Measurements from ENCODE around the gene EML1.

The EML1 gene

DNA sequence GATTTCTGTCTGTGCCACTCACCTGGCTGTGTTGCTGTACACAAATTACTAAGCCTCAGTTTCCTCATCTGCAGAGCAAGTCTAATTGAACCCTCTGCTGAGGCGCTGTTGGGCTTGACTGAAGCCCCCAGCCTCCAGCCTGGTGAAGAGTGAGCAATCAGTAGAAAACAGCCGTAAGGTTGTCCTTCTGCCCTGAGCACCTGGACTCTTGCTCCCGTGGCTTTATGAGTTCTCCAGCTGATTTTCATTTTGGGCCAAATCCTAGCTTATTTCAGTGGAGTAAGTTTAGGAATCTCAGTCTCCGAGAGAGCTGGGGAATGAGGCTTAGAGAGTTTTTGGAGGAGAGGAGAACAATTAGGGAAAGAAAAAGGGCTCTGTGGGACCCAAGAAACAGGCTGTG, 138.1 kb downstream of the EML1 start:
- TF ChIP-seq SPI1 (IDR thresholded peaks at IDR 0.05; ENCODE audit: borderline replicate concordance, low read depth), result no peak
- Histone ChIP-seq H3K27ac (replicated peaks) (no peak overlapping the region), H3K27me3 (ENCODE audit: insufficient read depth, poor library complexity, severe bottlenecking) (no peaks in the 10 kb centered on the region), H3K4me3 (replicated peaks; ENCODE audit: insufficient read depth, low read length) (no peak overlapping the region)
- DNase-seq (ENCODE audit: low read depth in 1 of 2, low spot score in 1 of 2), result no peak

- no peaks in the 10 kb centered on the region for H3K27me3 ChIP-seq (ENCODE audit: insufficient read depth, poor library complexity, severe bottlenecking)
- TF ChIP-seq SPI1 (IDR thresholded peaks at IDR 0.05; ENCODE audit: borderline replicate concordance, low read depth) (no peak), REST (IDR thresholded peaks at IDR 0.05; ENCODE audit: insufficient replicate concordance, low read depth) (no peak), GABPA (IDR thresholded peaks at IDR 0.05; ENCODE audit: low read depth) (no peak), POLR2AphosphoS5 (IDR thresholded peaks at IDR 0.05; ENCODE audit: low read depth) (no peak)
- TF ChIP-seq, protein P1, sequence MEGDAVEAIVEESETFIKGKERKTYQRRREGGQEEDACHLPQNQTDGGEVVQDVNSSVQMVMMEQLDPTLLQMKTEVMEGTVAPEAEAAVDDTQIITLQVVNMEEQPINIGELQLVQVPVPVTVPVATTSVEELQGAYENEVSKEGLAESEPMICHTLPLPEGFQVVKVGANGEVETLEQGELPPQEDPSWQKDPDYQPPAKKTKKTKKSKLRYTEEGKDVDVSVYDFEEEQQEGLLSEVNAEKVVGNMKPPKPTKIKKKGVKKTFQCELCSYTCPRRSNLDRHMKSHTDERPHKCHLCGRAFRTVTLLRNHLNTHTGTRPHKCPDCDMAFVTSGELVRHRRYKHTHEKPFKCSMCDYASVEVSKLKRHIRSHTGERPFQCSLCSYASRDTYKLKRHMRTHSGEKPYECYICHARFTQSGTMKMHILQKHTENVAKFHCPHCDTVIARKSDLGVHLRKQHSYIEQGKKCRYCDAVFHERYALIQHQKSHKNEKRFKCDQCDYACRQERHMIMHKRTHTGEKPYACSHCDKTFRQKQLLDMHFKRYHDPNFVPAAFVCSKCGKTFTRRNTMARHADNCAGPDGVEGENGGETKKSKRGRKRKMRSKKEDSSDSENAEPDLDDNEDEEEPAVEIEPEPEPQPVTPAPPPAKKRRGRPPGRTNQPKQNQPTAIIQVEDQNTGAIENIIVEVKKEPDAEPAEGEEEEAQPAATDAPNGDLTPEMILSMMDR (IDR thresholded peaks at IDR 0.05; ENCODE audit: insufficient read depth, low read length), result no peak
These were observed 142.8 kb downstream of the EML1 start for GRCh38 chr14:99936056-99936455.

DNA sequence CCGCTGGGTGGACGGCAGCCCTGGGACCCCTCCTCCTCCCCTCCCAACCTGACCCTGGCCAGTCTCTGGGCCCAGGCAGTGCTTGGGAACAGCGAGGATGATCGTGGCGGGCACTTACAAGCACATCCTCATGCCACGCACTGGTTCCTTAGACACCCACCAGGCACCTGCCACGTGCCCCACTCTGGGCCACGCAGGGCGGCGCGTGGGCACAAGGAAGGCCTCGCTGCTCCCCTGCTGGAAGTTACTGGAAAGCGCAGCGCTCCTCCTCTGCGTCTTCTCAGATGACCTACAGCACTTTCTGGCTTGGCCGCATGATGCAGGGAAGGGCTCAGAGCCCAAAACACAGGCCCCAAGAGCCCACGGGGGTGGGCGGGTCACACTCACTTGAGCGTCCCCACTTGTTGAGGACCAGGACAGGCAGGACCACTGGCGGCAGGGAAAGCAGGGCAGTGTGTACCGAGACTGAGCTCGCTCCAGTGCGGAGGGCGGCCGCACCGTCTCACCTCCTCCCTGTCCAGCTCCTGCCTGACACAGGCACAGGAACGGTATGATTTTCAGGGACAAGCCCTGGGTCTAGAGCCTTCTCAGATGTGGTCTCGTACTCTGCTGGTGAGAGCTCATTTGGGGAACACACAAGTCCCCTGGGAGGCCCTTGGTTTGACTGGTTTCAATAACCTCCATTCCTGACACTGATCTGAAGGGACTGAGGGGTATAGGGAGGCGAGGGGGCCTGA, 143.7 kb downstream of the EML1 start:
- no peak for DNase-seq (ENCODE audit: low read depth in 1 of 2, low spot score in 1 of 2)
- no peaks in the 10 kb centered on the region for H3K27me3 ChIP-seq (ENCODE audit: insufficient read depth, poor library complexity, severe bottlenecking)
- TF ChIP-seq, protein P1 (IDR thresholded peaks at IDR 0.05; ENCODE audit: insufficient read depth, low read length), result no peak
- TF ChIP-seq POLR2AphosphoS5 (IDR thresholded peaks at IDR 0.05; ENCODE audit: low read depth) (no peak), GABPA (IDR thresholded peaks at IDR 0.05; ENCODE audit: low read depth) (no peak), SPI1 (IDR thresholded peaks at IDR 0.05; ENCODE audit: borderline replicate concordance, low read depth) (no peak), REST (IDR thresholded peaks at IDR 0.05; ENCODE audit: insufficient replicate concordance, low read depth) (no peak)
- no peak overlapping the region for H3K27ac ChIP-seq (replicated peaks)
- no peak overlapping the region for H3K4me3 ChIP-seq (replicated peaks; ENCODE audit: insufficient read depth, low read length)

More at GRCh38 chr14:99936056-99936455, 142.8 kb downstream of the EML1 start:
- no peak for DNase-seq (ENCODE audit: low read depth in 1 of 2, low spot score in 1 of 2)
- H3K27ac ChIP-seq (replicated peaks), result no peak overlapping the region
- no peak overlapping the region for H3K4me3 ChIP-seq (replicated peaks; ENCODE audit: insufficient read depth, low read length)

DNA sequence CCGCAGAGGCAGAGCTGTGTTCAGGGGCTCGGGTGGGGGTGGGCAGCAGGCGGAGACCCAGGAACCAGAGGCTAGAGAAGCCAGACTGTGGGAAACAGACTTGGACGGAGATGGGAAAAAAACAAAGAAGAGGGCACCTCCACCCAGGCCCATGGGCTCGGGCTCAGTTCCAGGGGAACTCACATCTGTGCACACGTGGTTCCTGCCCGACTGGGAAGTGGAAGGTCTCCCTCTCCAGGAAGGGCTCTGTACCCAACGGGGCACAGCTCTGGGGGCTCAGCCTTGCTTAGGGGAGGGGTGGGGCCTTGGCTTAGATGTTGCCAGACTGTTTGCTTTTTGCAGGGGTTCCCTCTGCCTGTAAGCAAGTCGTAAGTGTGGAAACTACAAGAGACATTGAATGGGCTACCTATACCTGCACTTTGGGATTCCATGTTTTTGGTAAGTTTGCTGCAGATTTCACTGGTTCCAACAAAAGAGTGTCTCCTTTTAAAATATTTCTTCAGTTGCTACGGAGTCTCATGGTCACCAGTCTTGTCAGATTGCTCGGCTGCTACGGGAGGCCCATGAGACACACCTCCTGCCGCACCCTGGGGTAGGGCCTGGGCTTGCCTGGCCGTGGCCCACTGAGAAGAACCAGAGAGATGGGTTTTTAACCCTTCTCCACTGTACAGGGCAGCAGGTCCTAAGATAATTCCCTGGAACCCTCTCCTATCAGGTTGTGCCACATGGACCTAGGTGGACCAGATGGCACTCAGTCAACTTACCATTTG, 144.4 kb downstream of the EML1 start:
- TF ChIP-seq GABPA (IDR thresholded peaks at IDR 0.05; ENCODE audit: low read depth), result no peak
- no peak for TF ChIP-seq REST (IDR thresholded peaks at IDR 0.05; ENCODE audit: insufficient replicate concordance, low read depth)
- no peak for TF ChIP-seq SPI1 (IDR thresholded peaks at IDR 0.05; ENCODE audit: borderline replicate concordance, low read depth)
- TF ChIP-seq POLR2AphosphoS5 (IDR thresholded peaks at IDR 0.05; ENCODE audit: low read depth), result no peak
- TF ChIP-seq, protein P1 (IDR thresholded peaks at IDR 0.05; ENCODE audit: insufficient read depth, low read length), result no peak
- no peak overlapping the region for H3K4me3 ChIP-seq (replicated peaks; ENCODE audit: insufficient read depth, low read length)
- DNase-seq (ENCODE audit: low read depth in 1 of 2, low spot score in 1 of 2), result no peak
- no peaks in the 10 kb centered on the region for H3K27me3 ChIP-seq (ENCODE audit: insufficient read depth, poor library complexity, severe bottlenecking)
- no peak overlapping the region for H3K27ac ChIP-seq (replicated peaks)
